KMS-11 (cell line): ENCODE data around the gene ARL4A.
"Not testable (repeated sequence)": the region's sequence is repeated elsewhere in the genome, so short reads cannot be mapped to it uniquely, and the experiment has no call there.

Experiments
- H2AFZ ChIP-seq: fragments of 200-600 bp; sonication (generic); 2 replicates; pipeline ENCODE4 v1.6.1; 2016; ENCODE audit warnings: antibody characterized with exemption, mixed run types, low read depth
- H3K27ac ChIP-seq: fragments of 200-600 bp; sonication (generic); 2 replicates; pipeline ENCODE4 v1.6.1; 2016; ENCODE audit warnings: mild to moderate bottlenecking, mixed run types
- H3K27me3 ChIP-seq: fragments of 200-600 bp; sonication (generic); 2 replicates; pipeline ENCODE4 v1.6.1; 2017; ENCODE audit warnings: mild to moderate bottlenecking, low read depth, mixed run types, moderate library complexity; ENCODE audit not compliant: insufficient read depth
- H3K36me3 ChIP-seq: fragments of 200-600 bp; sonication (generic); 2 replicates; pipeline ENCODE4 v1.6.1; 2017; ENCODE audit warnings: mild to moderate bottlenecking, mixed run types; ENCODE audit not compliant: insufficient read depth
- H3K4me1 ChIP-seq: fragments of 200-600 bp; sonication (generic); 2 replicates; pipeline ENCODE4 v1.6.1; 2016; ENCODE audit warnings: mild to moderate bottlenecking, low read depth, mixed run types; ENCODE audit not compliant: poor library complexity, severe bottlenecking
- H3K4me2 ChIP-seq: fragments of 200-600 bp; sonication (generic); 2 replicates; pipeline ENCODE4 v1.7.0; 2016; ENCODE audit warnings: mild to moderate bottlenecking, mixed run types
- H3K4me3 ChIP-seq: fragments of 200-600 bp; sonication (generic); IDR thresholded peaks from 2 replicates; pipeline ENCODE4 v1.6.1; 2017; ENCODE audit warnings: low read depth, low read length, mixed read lengths; ENCODE audit not compliant: insufficient read depth
- H3K79me2 ChIP-seq: fragments of 200-600 bp; sonication (generic); 2 replicates; pipeline ENCODE4 v1.6.1; 2016; ENCODE audit warnings: low read depth, mixed run types; ENCODE audit not compliant: insufficient read depth
- H3K9ac ChIP-seq: fragments of 200-600 bp; sonication (generic); 2 replicates; pipeline ENCODE4 v1.6.1; 2016; ENCODE audit warnings: mild to moderate bottlenecking, mixed run types
- H4K20me1 ChIP-seq: fragments of 200-600 bp; sonication (generic); 2 replicates; pipeline ENCODE4 v1.6.1; 2016; ENCODE audit warnings: mild to moderate bottlenecking, mixed run types; ENCODE audit not compliant: insufficient read depth
- CTCF ChIP-seq: fragments of 200-600 bp; sonication (generic); conservative IDR thresholded peaks from 2 replicates; pipeline ENCODE4 v1.6.1; 2017; ENCODE audit warnings: low read depth, mild to moderate bottlenecking, antibody characterized with exemption, low read length, moderate library complexity, mixed read lengths

Gene ARL4A

GRCh38 chr7:12686234-12686890 is 1.1 kb upstream of the ARL4A start:
- H3K9ac ChIP-seq = peak overlapping the region; percentile 99
- H3K27ac ChIP-seq = peak overlapping the region; percentile 99
- H2AFZ ChIP-seq = peak overlapping the region; percentile 88
- H3K4me2 ChIP-seq = peak overlapping the region; percentile 31; the same call in 1 of the 2 replicates
- H3K4me1 ChIP-seq = peaks cover 21% of the 10 kb centered on the region
- no peaks in the 10 kb centered on the region for H3K36me3 ChIP-seq
- H3K27me3 ChIP-seq = no peaks in the 10 kb centered on the region
- peaks cover 35% of the 10 kb centered on the region for H3K79me2 ChIP-seq
- H3K4me3 ChIP-seq = peak overlapping the region; percentile 12
- H4K20me1 ChIP-seq = 0 out of 2 replicates have a peak, but pooled peaks cover 4% of the 10 kb centered on the region
- TF ChIP-seq CTCF = peak; percentile 68

DNA sequence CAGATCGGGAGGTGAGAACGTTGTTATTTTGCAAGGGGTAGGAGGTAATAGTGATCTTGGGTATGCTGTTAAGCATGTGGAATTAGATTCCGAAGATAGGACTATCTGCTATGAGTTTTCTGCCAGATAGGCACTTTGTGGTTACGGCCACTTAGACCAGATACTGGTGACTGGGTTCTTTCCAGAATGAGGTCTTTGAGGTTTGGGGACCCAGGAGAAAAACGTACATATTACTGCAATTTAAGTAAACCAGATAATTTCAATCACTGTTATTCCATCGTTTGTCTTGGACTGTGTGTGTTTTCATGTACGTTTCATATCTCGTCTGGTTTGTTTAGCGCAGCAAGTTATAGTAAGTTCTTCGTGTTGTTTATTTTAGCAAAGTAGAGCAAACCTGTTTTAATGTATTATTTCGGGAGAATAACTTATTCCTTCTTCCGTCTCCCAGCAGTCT is 312 bp downstream of the ARL4A start:
- Histone ChIP-seq H3K27me3 (no peaks in the 10 kb centered on the region), H3K36me3 (no peaks in the 10 kb centered on the region), H3K79me2 (peaks cover 43% of the 10 kb centered on the region), H3K9ac (peak overlapping the region; percentile 99), H4K20me1 (0 out of 2 replicates have a peak, but pooled peaks cover 4% of the 10 kb centered on the region), H3K27ac (peak overlapping the region; percentile 99), H3K4me2 (peak overlapping the region; percentile 85), H2AFZ (peak overlapping the region; percentile 88), H3K4me1 (peaks cover 21% of the 10 kb centered on the region), H3K4me3 (no peak overlapping the region)
- no peak for TF ChIP-seq CTCF

DNA sequence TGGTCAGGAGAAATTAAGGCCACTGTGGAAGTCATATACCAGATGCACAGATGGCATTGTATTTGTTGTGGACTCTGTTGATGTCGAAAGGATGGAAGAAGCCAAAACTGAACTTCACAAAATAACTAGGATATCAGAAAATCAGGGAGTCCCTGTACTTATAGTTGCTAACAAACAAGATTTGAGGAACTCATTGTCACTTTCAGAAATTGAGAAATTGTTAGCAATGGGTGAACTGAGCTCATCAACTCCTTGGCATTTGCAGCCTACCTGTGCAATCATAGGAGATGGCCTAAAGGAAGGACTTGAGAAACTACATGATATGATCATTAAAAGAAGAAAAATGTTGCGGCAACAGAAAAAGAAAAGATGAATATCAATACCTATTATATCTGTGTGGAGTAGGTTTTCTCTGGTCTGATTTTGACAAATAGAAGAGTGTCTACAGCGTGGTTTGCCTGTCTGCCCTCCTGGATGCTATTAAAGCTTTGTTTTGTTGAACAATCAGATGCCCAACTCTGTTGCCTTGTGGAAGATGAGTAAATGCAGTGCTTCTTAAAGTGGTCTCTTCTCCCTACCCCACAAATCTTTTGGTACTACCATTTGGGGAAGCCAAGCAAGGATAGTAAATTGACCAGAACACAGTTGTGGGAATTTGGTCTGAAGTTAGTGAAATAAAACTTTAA is 1.2 kb downstream of the ARL4A start:
- not testable (repeated sequence) for H3K4me3 ChIP-seq, H2AFZ ChIP-seq, H3K36me3 ChIP-seq, H3K9ac ChIP-seq, H4K20me1 ChIP-seq, H3K27ac ChIP-seq, H3K27me3 ChIP-seq
- peaks cover 21% of the 10 kb centered on the region for H3K4me1 ChIP-seq
- peak overlapping the region; percentile 85; the same call in 1 of the 2 replicates for H3K4me2 ChIP-seq
- peaks cover 43% of the 10 kb centered on the region for H3K79me2 ChIP-seq

DNA sequence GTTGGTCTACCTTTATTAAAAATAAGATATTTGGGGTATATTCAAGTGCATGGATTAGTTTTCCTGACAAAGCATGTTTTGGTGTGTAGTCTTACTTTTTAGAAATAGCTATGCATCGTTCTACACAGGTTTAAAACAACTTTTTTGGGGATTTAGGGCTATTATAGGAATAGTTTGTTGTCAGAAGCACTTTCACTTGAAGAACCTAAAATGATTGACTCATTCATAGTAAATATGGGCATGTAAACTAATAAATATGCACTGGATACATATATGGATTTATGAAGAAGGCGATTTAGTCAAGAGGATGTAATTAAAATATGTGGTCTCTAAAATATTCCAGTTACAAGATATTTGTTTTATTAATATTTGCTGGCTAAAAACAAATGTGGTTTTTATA is 2.0 kb downstream of the ARL4A start:
- Histone ChIP-seq H3K4me3 (no peak overlapping the region), H3K79me2 (peaks cover 43% of the 10 kb centered on the region), H3K27me3 (no peaks in the 10 kb centered on the region), H4K20me1 (0 out of 2 replicates have a peak, but pooled peaks cover 4% of the 10 kb centered on the region), H3K4me2 (peak overlapping the region; percentile 7; the same call in 1 of the 2 replicates), H2AFZ (no peak overlapping the region), H3K36me3 (no peaks in the 10 kb centered on the region), H3K27ac (no peak overlapping the region), H3K9ac (no peak overlapping the region), H3K4me1 (peaks cover 21% of the 10 kb centered on the region)
- TF ChIP-seq CTCF = no peak
